Neuron (in vitro differentiated cells): ENCODE measurements around the gene GPR153.

Experiments
- H2AFZ ChIP-seq: one replicate; pipeline ENCODE4 v1.6.1; 2013; ENCODE audit warnings: low read depth, mild to moderate bottlenecking, inconsistent platforms, low read length, moderate library complexity
- H3K27me3 ChIP-seq: one replicate; pipeline ENCODE4 v1.6.1; 2013; ENCODE audit warnings: low read length; ENCODE audit not compliant: insufficient read depth
- H3K36me3 ChIP-seq: one replicate; pipeline ENCODE4 v1.6.1; 2013; ENCODE audit warnings: low read length; ENCODE audit not compliant: insufficient read depth
- H3K4me1 ChIP-seq: one replicate; pipeline ENCODE4 v1.6.1; 2013; ENCODE audit warnings: low read length; ENCODE audit not compliant: insufficient read depth
- H3K4me3 ChIP-seq: 2 replicates; pipeline ENCODE4 v1.5.1; 2013; ENCODE audit warnings: mild to moderate bottlenecking, low read length, moderate library complexity
- H3K9me3 ChIP-seq: one replicate; pipeline ENCODE4 v1.6.1; 2013; ENCODE audit warnings: low read length

The GPR153 gene

GRCh38 chr1:6272452-6272851 is 11.6 kb upstream of the GPR153 start:
- no peaks in the 10 kb centered on the region for H3K27me3 ChIP-seq
- peaks cover 2% of the 10 kb centered on the region for H3K36me3 ChIP-seq
- H3K9me3 ChIP-seq = no peaks in the 10 kb centered on the region
- H3K4me1 ChIP-seq = peaks cover 88% of the 10 kb centered on the region
- H2AFZ ChIP-seq = no peak overlapping the region
- H3K4me3 ChIP-seq = no peak overlapping the region

- Histone ChIP-seq H3K36me3 (peaks cover 2% of the 10 kb centered on the region), H3K4me1 (peaks cover 84% of the 10 kb centered on the region), H3K9me3 (no peaks in the 10 kb centered on the region), H2AFZ (no peak overlapping the region), H3K27me3 (no peaks in the 10 kb centered on the region), H3K4me3 (no peak overlapping the region)
These were observed 10.7 kb upstream of the GPR153 start for GRCh38 chr1:6271554-6271953.

- H3K36me3 ChIP-seq = peaks cover 2% of the 10 kb centered on the region
- H3K4me3 ChIP-seq = no peak overlapping the region
- peaks cover 79% of the 10 kb centered on the region for H3K4me1 ChIP-seq
- no peaks in the 10 kb centered on the region for H3K9me3 ChIP-seq
- no peak overlapping the region for H2AFZ ChIP-seq
- H3K27me3 ChIP-seq = no peaks in the 10 kb centered on the region
These were observed 10.1 kb upstream of the GPR153 start for GRCh38 chr1:6271006-6271405.

DNA sequence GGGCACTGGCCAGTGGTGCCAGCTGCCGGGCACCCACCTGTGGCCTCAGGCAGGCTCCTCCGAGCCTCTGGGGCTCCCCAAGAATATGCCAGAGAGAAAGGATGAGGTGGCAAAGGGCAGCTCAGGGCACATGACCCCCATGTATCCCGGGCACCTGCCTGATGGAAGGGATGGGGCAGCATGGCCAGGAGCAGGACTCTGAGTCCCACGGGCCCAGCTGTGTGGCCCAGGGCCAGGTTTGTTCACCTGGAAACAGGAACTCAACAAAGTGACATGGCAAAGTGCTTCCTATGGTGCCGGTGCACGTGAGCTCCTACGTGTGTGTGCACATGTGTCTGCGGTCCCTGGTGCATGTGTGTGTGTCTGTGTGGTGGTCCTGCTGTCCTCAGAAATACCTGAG is 9.5 kb upstream of the GPR153 start:
- Histone ChIP-seq H3K36me3 (peaks cover 2% of the 10 kb centered on the region), H2AFZ (no peak overlapping the region), H3K4me1 (peaks cover 73% of the 10 kb centered on the region), H3K9me3 (no peaks in the 10 kb centered on the region), H3K27me3 (no peaks in the 10 kb centered on the region), H3K4me3 (no peak overlapping the region)

GRCh38 chr1:6269720-6270400 is 9.0 kb upstream of the GPR153 start:
- no peak overlapping the region for H2AFZ ChIP-seq
- H3K36me3 ChIP-seq = peaks cover 2% of the 10 kb centered on the region
- peaks cover 72% of the 10 kb centered on the region for H3K4me1 ChIP-seq
- no peak overlapping the region for H3K4me3 ChIP-seq
- H3K9me3 ChIP-seq = no peaks in the 10 kb centered on the region
- no peaks in the 10 kb centered on the region for H3K27me3 ChIP-seq

- H3K36me3 ChIP-seq = peaks cover 1% of the 10 kb centered on the region
- H3K27me3 ChIP-seq = no peaks in the 10 kb centered on the region
- no peaks in the 10 kb centered on the region for H3K9me3 ChIP-seq
- H2AFZ ChIP-seq = no peak overlapping the region
- no peak overlapping the region for H3K4me3 ChIP-seq
- peaks cover 72% of the 10 kb centered on the region for H3K4me1 ChIP-seq
These were observed 8.4 kb upstream of the GPR153 start for GRCh38 chr1:6269296-6269695.

- Histone ChIP-seq H3K4me1 (peaks cover 65% of the 10 kb centered on the region), H2AFZ (no peak overlapping the region), H3K4me3 (no peak overlapping the region), H3K27me3 (no peaks in the 10 kb centered on the region), H3K36me3 (no peaks in the 10 kb centered on the region), H3K9me3 (no peaks in the 10 kb centered on the region)
These were observed 7.5 kb upstream of the GPR153 start for GRCh38 chr1:6268415-6268814.

GRCh38 chr1:6267686-6268322 is 6.9 kb upstream of the GPR153 start:
- H3K4me3 ChIP-seq = no peak overlapping the region
- no peaks in the 10 kb centered on the region for H3K36me3 ChIP-seq
- H3K9me3 ChIP-seq = no peaks in the 10 kb centered on the region
- peaks cover 59% of the 10 kb centered on the region for H3K4me1 ChIP-seq
- H3K27me3 ChIP-seq = no peaks in the 10 kb centered on the region
- no peak overlapping the region for H2AFZ ChIP-seq

- Histone ChIP-seq H3K27me3 (no peaks in the 10 kb centered on the region), H3K4me1 (peaks cover 58% of the 10 kb centered on the region), H3K4me3 (no peak overlapping the region), H3K9me3 (no peaks in the 10 kb centered on the region), H3K36me3 (no peaks in the 10 kb centered on the region), H2AFZ (no peak overlapping the region)
These were observed 5.7 kb upstream of the GPR153 start for GRCh38 chr1:6266641-6267040.

- Histone ChIP-seq H2AFZ (no peak overlapping the region), H3K4me1 (peaks cover 46% of the 10 kb centered on the region), H3K9me3 (no peaks in the 10 kb centered on the region), H3K27me3 (no peaks in the 10 kb centered on the region), H3K4me3 (no peak overlapping the region), H3K36me3 (no peaks in the 10 kb centered on the region)
These were observed 4.3 kb upstream of the GPR153 start for GRCh38 chr1:6265151-6265550.

DNA sequence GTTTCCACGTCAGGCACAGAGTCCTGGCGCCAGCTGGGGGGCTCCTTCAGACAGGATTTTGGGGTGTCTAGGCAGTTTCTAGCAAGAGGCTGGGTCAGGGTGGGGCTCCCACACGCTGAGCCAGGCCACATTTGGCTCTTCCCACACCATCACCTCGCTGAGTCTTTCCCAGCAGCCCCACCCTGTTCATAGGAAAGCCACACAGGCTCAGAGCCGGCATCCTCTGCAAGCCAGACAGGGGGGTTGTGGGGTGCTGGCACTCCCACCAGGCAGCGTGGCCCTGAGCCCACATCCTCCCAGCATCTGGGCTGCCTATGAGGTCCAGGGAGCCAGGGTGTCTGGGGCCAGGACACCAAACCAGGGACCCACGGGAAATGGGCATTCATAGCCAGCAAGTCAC is 2.8 kb upstream of the GPR153 start:
- no peaks in the 10 kb centered on the region for H3K9me3 ChIP-seq
- no peaks in the 10 kb centered on the region for H3K27me3 ChIP-seq
- no peak overlapping the region for H2AFZ ChIP-seq
- peaks cover 46% of the 10 kb centered on the region for H3K4me1 ChIP-seq
- H3K36me3 ChIP-seq = no peaks in the 10 kb centered on the region
- no peak overlapping the region for H3K4me3 ChIP-seq

DNA sequence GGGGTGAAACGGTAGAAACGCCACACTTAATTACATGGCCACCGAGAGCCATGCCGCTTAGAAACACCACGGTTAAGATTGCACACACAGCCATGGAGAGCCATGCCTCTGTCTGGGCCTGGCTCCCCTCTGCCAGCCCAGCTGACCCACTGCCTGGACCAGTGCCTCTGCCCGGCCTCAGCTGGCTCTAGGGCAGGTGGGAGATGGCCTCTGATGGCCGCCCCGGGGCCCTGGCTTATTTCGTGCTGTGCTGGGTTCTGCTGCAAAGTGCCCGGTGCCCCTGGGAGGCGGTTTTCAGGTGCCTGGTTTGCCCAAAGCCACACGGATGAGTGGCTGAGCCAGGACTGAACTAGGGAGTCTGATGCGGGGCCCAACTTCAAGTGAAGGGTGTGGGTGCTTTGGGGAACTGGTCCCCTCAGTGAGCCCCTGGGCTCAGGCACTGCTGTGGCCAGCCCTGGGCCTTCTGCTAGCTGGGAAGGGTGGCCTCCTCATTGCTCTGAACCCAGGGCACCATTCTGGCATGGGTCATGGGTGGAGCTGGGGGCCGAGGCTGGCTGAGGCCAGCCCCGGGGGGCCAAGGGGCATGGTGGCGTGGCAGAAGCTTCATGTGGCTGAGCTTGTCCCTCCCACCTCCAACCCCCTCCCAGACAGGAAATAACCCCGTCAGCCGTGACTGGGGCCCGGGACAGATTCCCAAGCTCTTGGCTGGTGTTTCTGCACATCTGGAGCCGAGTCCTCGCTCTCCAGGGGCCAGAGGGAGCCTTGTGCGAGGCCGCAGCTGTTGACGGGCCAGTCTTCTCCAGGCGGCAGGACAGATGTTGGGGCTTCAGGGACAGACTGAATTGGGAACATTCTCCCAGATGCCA is 1.9 kb upstream of the GPR153 start:
- Histone ChIP-seq H3K9me3 (no peaks in the 10 kb centered on the region), H3K4me3 (no peak overlapping the region), H2AFZ (no peak overlapping the region), H3K36me3 (no peaks in the 10 kb centered on the region), H3K4me1 (peaks cover 36% of the 10 kb centered on the region), H3K27me3 (no peaks in the 10 kb centered on the region)

DNA sequence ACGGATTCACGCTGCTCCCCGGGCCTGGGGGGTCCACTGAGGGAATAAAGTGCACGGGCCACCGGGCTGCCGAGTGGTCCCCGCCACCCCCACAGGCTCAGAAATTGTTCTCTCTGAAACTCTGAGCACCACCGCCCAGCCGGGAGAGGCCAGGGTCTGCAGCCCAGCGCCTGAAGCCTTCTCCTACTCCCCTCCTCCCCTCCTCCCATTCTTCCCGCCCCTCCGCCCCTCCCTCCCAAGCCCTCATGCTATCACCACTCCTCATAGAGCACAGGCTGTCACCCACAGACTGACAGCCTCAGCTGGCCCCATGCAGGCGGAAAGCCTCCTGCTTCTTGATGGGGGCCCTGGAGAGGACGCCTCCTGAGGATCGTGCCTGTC is 707 bp upstream of the GPR153 start:
- no peaks in the 10 kb centered on the region for H3K27me3 ChIP-seq
- H3K4me3 ChIP-seq = peak overlapping the region; percentile 54
- H3K9me3 ChIP-seq = no peaks in the 10 kb centered on the region
- H2AFZ ChIP-seq = peak overlapping the region; percentile 87
- peaks cover 29% of the 10 kb centered on the region for H3K4me1 ChIP-seq
- H3K36me3 ChIP-seq = no peaks in the 10 kb centered on the region
